ENCODE data around the gene HPS5.

GRCh38 chr11:18253233-18253632, 68.7 kb downstream of the HPS5 start:
- TF ChIP-seq POLR2A (IDR thresholded peaks at IDR 0.05; ENCODE audit: low read depth) (no peak), CTCF (IDR thresholded peaks at IDR 0.05) (no peak), POLR2AphosphoS5 (IDR thresholded peaks at IDR 0.05) (no peak)

Data from esophagus muscularis mucosa (tissue), 3 donors.